GM21786 (cell line): ENCODE results near the gene CSGALNACT2.

ENCODE experiments used
- ATAC-seq: cut with Tn5 transposase; IDR thresholded peaks from one replicate; pipeline ENCODE4 v1.9.1; 2021; ENCODE audit not compliant: unreplicated experiment

Gene CSGALNACT2

DNA sequence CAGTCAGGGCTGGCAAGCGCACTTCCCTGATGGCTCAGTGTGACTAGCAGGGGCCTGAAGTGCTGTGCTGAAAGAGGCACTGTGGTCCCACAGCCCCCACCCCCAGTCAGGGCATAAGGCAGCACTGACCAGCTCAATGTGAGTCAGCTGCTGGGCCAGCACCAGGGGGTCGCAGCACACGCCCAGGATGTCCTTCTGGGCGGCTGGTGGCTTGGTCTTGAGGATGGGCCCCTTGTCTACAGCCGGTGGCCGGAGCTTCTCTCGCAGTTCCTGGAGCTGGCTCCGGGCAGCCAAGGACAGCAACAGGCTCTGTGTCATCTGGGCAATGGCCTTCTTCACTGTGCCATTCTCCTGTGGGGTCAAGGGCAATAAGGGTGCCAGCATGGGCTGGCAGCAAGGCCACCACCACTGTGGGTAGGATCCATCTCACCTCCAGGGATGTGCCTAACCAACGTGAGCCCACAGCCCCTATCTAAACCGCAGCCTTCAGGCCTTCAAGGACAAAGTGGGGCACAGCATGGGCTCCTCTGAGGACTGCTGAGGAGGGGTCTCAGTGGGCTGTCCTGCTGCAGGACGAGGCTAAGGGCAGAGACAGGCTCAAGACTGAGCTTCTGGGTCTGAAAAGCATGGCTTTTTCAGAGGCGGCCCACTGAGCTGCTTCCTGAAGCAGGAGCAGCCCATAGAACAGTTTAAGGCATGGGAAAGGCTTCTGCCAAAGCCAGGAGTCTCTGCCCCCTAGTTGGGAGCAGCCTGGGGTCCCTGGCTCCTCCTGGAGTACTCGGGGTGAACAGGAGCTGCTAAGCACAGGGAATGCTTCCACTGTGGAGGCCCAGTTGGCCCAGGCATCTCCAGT lies 62.5 kb downstream of the CSGALNACT2 start:
- ATAC-seq = no peak

DNA sequence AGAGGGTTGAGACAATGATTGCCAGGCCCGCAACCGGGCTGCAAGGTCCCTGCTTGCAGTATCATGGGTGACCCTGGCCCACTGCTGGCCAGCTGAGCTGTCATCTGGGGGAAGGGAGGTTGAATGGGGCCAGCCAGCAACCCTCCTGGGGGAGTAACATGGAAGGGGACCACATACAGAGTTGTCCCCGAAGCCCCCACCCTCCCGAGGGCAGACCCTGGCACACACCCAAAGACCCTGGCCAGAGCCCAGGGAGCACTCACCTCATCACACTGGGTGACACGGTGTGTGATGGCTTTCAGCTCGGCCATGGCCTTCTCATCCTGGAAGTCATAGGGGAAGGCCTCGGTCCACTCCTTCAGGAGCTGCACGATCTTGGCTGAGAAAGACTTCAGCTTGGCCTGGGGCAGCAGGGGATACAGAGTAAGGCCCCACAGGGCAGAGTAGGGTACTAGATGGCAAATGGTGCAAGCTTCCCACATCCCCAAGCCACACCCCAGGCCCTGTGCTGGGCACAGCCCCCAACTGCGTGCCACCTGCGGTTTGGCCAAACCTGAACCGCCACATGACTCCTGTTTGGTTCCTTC lies 63.4 kb downstream of the CSGALNACT2 start:
- no peak for ATAC-seq

DNA sequence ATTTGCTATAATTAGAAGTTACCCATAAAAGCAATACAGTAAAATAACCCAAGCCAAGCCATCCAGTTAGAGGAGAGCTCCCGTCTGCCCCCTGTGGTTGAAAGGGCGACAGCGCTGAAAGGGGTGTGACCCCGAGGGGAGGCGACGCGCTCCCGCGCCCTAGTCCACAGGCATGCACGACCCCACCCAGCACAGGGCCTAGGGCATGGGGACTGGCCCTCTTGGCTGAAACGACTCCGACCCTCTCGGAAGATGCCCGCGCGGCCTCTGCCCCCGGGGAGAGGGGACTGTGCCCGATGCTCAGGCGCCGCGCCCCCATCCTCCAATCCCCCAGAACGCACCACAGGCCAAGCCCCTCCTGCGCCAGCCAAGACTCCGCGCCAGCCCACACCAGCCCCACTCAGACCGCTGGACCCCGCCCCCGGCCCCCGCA lies 64.0 kb downstream of the CSGALNACT2 start:
- peak; percentile 52 for ATAC-seq

DNA sequence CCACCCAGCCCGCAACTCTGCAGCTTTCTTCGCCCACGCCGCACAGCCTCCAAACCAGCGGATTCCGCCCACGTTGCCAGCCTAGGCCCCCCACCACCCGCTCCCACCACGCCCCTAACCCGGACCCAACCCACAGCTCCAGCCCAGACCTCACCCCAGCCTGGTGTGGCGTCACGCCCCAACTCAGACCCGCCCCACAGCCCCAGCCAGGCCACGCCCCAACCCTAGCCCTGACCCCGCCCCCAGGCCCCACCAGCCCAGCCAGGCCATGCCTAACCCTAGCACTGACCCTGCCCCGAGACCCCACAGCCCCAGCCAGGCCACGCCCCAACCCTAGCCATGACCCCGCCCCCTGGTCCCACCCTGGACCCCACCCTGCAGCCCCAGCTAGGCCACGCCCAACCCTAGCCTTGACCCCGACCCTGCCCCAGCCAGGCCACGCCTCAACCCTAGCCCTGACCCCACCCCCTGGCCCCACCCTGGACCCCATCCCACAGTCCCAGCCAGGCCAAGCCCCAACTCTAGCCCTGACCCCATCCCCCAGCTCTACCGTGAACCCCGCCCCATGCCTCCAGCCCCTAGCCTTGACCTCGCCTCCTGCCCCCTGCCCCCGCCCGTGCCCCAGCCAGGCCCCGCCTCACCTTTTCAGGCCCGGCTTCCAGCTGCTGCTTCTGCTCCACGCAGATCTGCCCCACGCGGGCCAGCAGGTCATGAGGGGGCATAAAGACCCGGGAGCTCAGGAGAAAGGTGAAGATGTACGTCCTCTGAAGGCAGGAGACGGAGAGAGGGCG lies 64.6 kb downstream of the CSGALNACT2 start:
- ATAC-seq = peak; percentile 10

DNA sequence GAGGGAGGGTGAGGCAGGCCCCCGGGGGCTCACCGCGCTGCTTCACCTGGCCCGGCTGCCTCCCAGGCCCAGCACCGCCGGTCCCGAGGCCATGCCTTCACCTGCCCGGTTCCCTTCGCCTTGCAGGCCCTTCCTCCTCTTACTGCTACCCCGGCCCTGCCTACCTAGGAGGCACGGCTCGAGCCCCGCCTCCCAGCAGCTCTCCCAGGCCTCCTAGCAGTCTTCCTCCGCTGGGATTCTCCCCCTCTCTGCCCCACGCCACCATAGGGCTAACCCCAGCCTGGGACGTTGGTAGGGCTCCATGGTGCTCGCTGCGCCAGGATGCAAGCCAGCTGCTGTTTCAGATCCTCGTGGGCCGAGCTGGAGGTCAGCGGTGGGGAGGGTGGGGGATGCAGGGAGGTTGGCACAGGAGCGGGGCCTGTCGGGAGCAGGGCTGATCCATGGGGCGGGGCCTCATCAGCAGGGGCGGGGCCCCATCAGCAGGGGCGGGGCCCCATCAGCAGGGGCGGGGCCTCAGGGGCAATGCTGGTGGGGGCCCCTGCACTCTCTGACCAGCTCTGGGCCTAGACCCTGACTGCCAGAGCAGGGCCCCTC lies 65.3 kb downstream of the CSGALNACT2 start:
- no peak for ATAC-seq

DNA sequence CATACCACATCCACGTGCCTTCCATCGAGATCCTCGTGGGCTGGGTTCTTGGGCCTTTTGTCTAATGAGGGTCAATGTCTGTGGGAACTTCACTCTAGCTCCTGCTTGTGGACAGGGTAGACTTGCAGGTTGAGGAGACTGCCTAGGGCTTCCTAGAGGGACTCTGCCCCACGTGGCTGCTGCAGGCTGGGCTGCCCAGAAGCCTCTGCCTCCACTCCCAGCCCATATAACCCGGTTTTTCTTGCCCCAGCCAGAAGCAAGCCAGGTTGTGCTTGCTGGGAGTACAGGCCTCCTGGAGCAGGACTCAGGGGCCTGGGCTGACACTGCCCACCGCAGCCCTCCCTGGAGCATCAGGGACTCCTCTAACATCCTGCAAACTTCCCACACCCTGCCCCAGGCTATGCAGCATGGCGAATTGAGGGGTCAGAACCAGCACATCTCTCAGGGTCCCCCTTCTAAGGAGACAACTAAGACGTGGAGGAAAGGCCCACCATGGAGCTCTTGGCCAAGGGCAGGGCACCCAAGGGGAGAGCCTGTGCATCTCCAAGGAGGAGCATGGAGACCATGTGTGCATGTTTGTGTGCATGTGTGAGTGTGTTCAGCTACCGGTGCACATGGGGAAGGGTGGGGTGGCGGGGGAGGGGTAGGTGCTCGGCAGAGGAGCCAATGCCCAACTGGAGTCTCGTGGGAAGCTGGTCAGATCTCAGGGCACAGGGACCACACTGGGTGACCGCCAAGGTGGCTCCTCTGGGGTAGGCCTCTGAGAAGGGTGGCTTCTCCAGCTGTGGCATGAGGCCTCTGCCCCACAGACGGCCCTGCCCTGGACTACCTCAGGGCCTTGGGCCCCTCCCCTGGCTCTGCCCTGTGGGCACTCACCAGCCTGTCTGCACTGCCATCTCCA lies 66.0 kb downstream of the CSGALNACT2 start:
- peak; percentile 2 for ATAC-seq

DNA sequence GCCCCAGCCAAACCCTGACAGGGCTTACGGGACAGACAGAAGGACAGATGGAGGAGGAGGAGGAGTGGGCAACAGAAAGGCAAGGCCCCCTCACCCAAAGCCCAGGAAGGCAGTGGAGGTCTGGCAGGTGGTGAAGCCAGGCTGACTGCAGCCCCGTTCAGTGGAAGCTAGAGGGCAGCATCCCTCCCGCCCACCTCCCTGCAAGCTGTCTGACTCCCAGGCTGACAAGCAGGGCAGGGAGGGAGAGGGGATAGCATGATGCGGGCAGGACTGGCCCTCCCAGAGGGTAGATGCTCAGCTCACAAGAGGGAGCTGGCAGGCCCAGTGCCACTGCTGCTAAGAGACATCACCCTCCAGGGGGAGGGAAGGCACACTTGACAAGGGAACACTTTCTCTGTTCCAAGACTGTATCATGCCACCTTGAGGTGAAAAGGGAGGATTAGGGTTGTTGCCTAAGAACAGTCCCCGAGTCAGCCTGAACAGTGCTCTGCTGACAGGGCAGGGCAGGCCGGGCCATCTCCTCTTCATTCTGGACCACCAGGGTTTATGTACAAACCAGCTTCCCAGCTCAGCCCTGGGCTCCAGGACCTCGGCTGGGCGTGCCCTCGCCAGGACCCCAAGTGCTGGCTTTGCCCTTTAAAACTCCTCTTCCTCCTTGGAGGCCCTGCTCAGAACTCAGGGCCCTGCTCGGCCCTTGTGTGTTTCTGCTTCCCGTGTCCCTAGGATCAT lies 66.9 kb downstream of the CSGALNACT2 start:
- ATAC-seq = peak; percentile 76

DNA sequence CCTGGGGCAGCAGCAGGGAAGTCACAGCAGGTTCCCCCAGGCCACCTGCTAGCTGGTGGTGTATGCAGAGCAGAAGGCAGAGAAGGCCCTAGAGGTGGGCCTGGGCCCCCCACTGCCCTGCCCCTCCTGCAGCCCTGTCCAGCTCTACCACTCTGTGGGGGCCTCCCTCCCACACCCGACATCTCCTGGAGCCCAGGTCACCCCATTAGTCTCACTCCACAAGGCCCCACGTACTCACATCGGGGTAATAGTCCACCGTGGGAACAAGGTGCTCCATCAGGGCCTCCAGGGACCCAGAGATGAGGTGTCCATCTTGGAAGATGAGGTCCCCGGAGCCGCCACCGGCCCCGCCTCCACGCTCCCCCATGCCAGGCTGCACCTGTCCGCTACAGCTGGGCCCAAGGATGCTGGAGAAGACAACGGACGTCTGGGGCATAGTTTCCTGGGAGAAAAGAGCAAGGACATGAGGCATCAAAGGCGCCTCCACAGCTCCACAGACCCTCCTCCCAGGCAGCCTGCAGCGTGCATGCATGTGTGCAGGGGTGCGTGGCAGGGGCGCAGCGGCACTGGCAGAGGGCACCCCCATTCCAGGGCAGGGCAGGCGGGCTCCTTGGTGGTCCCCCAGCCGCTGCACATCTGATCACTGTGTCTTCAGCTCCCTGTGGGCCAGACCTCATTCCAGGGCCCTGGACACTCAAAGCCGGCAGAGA lies 67.6 kb downstream of the CSGALNACT2 start:
- no peak for ATAC-seq

DNA sequence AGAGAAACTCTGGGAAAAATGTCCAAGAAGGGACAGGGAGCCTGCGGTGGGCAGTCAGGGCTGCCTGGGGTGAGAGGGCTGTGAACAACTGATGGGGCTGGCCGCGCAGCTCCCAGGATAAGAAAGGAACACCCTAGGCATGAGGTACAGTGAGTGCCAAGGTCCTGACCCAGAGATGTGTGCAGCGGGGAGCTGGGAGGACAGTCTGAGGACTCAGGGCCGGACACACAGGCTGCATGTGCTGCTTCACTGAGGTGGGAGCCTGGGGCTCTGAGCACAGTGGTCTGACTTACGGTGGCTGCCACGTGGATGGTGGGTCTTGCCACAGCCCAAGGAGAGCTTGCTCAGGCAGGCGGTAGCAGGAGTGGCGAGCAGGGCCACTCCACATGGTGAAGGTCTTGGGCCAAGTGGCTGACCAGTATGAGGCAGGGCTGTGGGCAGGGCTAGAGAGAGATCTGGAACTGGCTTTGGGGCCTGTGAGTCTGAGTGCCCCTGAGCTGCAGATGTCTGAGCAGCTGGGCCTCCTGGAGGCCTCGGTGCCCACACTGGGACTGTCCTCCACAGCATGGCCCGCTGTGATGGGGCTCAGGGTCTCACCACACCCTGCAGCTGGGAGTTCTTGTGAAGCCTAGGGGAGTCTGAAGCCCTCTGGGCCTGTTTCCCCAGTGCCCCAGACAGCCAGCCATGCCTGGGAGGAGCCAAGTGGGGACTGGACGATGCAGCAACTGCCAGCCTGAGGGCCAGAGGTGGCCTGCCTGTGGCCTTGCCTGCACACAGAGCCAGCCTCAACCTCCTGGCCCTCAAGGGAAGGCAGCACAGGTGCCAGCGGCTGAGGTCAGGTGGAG lies 68.4 kb downstream of the CSGALNACT2 start:
- no peak for ATAC-seq

DNA sequence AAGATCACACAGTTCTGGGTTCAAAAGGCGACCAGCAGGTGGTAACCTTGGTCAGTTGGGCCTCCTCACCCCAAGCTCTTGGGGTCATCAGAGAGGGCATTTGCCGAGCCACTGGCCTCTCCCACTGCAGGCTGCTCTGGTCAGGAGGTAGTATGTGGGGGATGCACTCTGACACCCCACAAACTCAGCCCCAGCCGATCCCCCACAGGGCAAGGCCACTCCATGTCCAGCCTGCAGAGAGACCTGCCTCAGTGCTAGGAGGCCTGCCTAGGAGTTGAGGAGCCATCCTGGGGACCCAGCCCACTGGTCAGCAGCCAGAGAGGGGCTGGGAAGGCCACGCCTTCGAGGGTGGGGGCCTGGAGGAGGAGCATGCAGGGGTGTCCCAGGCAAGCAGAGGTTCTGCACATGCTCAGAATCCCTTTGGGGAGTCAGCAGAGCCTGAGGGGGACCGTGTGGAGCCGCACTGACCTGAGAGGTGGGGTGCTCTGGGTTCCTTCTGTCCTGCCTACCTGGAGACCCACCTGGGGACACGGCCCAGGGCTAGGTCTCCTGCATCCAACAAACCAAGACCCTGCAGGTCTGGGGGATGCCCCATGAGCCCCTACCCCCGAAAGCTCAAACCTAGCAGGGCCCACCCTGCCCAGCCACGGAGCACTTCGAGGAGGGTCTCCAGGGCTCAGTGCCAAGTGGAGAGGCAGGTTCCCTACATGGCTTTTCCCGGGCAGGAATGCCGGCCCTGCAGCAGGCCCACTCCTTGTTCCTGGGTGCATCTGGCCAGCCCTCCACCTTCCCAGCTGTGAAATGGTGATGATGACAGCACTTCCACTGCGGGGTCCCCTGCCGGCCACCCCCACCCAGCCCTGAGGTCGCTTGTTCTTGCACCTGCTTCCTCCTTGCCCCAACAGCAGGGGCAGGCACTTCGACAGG lies 70.2 kb downstream of the CSGALNACT2 start:
- ATAC-seq = no peak

DNA sequence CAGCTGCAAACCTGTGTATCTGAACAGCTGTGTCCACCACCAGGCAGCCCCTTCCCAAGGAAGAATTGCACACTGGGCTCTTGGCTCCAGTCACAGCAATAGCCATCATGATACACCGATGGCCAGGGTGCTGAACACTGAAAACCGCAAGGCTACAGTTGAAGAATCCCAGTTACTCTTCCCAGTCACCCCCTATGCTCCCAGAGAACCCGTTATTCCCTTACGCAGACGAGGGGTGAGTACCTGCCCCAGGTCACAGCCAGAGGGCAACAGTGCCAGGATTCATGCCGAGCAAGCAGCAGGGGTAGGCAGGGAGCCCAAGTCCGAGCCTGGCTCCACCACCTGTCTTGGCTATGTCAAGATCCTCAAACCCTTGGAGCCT lies 70.8 kb downstream of the CSGALNACT2 start:
- no peak for ATAC-seq

DNA sequence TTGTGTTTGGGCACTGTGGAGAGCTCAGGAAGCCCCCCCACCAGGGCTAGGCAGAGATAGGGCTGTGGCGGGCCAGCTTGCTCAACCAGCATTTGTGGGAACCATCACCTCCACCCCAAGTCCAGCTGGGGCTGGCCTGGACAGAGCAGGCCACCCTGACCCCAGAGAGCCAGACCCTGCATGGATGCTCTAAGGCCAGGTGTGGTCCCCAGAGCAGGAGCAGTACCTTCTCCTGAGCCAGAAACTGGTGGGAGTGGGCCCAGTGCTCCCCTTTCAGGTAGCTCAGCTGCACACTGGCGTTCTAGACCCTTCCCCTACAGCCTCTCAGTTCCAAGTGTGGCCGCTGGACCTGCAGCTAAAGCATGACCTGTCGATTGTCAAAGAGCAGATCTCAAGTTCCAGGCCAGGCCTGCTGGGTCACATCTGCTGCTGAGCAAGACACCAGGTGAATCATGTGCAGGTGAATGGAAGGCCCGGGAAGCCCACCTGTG lies 71.5 kb downstream of the CSGALNACT2 start:
- no peak for ATAC-seq

DNA sequence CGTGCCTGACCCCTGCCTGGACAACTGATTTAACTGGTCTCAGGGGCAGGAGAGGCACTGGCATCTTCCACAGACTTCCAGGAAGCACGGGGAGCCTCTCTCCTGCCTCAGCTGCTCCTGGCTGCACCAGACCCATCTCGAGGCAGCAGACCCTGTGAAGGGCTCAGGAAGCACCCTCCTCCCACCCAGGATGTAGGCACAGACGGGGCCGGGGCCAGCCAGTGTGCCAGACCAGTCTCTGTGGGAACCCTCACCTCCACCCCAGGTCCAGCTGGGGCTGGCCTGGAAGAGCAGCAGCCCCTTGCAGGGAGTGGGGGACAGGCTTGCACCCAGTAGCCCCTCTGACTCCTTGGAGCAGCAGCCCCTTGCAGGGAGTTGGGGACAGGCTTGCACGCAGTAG lies 72.3 kb downstream of the CSGALNACT2 start:
- ATAC-seq = no peak

DNA sequence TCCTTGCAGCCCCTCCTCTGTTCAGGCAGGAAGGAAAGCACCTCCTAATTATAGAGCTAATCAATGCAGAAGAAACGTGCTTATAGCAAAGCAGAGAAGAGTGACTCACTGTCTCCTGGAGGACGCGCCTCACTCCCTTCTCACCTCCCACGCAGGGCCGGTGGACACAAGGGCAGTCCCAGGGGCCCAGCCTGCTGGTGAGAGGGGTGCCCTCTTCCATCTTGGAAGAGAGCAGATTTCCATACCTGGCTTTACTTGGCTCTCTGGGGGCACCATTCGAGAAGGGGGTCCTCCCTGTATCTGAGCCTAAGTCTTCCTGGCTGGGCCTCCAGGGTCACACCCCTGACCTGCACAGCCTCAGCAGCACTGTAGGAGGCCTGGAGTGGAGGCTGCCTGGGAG lies 72.8 kb downstream of the CSGALNACT2 start:
- ATAC-seq = no peak

DNA sequence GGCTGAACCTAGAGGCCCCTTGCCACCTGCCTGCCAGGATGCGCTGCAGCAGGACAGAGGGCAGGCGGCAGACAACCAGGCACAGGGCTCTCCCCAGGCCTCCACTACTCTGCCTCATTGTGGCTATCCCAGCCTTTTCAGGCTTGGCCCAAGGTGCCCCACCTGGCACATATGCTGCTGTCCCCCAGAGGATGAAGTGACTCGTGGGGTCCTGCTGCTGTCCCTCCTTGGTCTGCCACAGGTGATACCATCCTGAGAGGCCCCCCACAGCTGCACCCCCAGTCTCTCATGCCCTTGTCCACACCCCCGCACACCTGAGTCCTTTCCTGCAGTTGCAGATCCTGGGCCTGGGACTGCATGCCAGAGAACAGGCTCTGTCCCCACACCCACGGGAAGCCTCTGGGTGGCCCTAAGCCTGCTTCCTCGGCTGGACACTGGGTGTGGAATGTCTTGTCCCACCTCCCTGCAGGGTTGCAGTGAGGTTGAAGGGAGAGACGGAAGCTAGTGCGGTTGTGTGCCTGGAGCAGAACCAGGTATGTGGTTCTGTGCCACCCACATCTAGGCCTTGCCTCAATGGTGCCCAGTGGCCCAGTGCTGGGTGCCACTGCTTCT lies 73.3 kb downstream of the CSGALNACT2 start:
- ATAC-seq = no peak

DNA sequence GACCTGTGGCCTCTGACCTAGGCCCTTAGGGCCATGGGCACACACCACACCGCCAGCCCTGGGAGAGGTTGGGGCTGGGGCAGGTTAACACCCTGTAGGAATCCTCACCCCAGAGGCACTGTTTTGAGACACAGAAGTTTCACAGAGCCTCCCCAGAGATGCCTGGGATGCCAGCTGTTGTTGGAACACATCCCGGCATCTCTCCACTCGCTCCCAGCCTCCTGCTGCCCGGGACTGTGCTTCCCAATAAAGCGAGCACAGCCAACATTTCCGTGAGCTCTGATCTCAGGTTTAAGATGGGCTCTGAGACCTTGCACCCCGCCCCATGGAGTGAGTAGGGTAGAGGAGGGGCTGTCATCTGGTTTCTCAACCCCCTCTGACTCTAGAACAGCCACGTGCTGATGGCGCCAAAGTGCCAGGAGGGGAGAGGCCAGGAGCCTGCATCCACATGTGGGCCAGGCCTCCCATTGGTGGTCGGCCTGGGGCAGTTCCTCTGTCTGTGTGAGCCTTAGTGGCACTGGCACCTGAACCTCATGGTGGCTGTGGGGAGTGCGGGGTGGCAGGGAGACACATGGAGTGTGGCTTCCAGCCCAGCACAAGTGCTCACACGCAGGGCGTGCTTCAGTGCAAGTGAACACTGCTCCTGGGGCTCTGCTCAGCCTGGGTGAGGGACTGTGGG lies 73.9 kb downstream of the CSGALNACT2 start:
- no peak for ATAC-seq
